Activated CD8-positive, alpha-beta memory T cell treated with anti-CD3 and anti-CD28 coated beads, Interleukin-2, amount 50 U/mL, for 24 hours (primary cell): ENCODE results near the gene CPA5.

ENCODE experiments used
- DNase-seq: peaks from one replicate; pipeline ENCODE4 v3.0.0-alpha.2; 2020; ENCODE audit errors: extremely low read depth

CPA5 gene

GRCh38 chr7:130397051-130397757 lies 52.6 kb downstream of the CPA5 start:
- no peak for DNase-seq

GRCh38 chr7:130397758-130398073 lies 53.1 kb downstream of the CPA5 start:
- no peak for DNase-seq

- DNase-seq: no peak
Measured at GRCh38 chr7:130398526-130399090, 54.0 kb downstream of the CPA5 start.

GRCh38 chr7:130400120-130400572 lies 55.5 kb downstream of the CPA5 start:
- no peak for DNase-seq

- no peak for DNase-seq
Measured at GRCh38 chr7:130401101-130401500, 56.5 kb downstream of the CPA5 start.

GRCh38 chr7:130401578-130401977 lies 57.0 kb downstream of the CPA5 start:
- no peak for DNase-seq

GRCh38 chr7:130405003-130405402 lies 60.4 kb downstream of the CPA5 start:
- DNase-seq: no peak

- DNase-seq: no peak
Measured at GRCh38 chr7:130409067-130409711, 64.6 kb downstream of the CPA5 start.

- no peak for DNase-seq
Measured at GRCh38 chr7:130409712-130410072, 65.1 kb downstream of the CPA5 start.

- no peak for DNase-seq
Measured at GRCh38 chr7:130410868-130411541, 66.4 kb downstream of the CPA5 start.

GRCh38 chr7:130413201-130413600 lies 68.6 kb downstream of the CPA5 start:
- no peak for DNase-seq

- no peak for DNase-seq
Measured at GRCh38 chr7:130415006-130415405, 70.4 kb downstream of the CPA5 start.

GRCh38 chr7:130417213-130417612 lies 72.6 kb downstream of the CPA5 start:
- DNase-seq: no peak

- no peak for DNase-seq
Measured at GRCh38 chr7:130418306-130418705, 73.7 kb downstream of the CPA5 start.
